GM23248 (cell line): ENCODE data around the gene SURF6. TPM values are rescaled to one million over a fixed set of nuclear protein-coding genes. Genes with fewer than 3 reads are reported as not detected.

ENCODE experiments used
- DNase-seq: peaks from one replicate; pipeline ENCODE4 v3.0.0-alpha.2; 2015
- H2AFZ ChIP-seq: fragments of 200-600 bp; sonication (generic); 2 replicates; pipeline ENCODE4 v1.6.1; 2016; ENCODE audit warnings: antibody characterized with exemption
- H3F3A ChIP-seq: fragments of 200-600 bp; sonication (generic); 2 replicates; pipeline ENCODE4 v1.6.1; 2016; ENCODE audit warnings: mild to moderate bottlenecking, antibody characterized with exemption, mixed run types; ENCODE audit not compliant: insufficient read depth
- H3K27ac ChIP-seq: fragments of 200-600 bp; sonication (generic); 2 replicates; pipeline ENCODE4 v1.5.1; 2016; ENCODE audit warnings: mild to moderate bottlenecking
- H3K27me3 ChIP-seq: fragments of 200-600 bp; sonication (generic); replicated peaks from 2 replicates; pipeline ENCODE4 v1.6.1; 2016; ENCODE audit warnings: mild to moderate bottlenecking; ENCODE audit not compliant: insufficient read depth
- H3K36me3 ChIP-seq: fragments of 200-600 bp; sonication (generic); 2 replicates; pipeline ENCODE4 v1.6.1; 2016; ENCODE audit warnings: low read depth, mild to moderate bottlenecking
- H3K4me1 ChIP-seq: fragments of 200-600 bp; sonication (generic); 2 replicates; pipeline ENCODE4 v1.6.1; 2016; ENCODE audit warnings: mild to moderate bottlenecking; ENCODE audit not compliant: insufficient read depth
- H3K4me2 ChIP-seq: fragments of 200-600 bp; sonication (generic); one replicate; pipeline ENCODE4 v1.6.1; 2016; ENCODE audit warnings: mild to moderate bottlenecking; ENCODE audit not compliant: unreplicated experiment
- H3K4me3 ChIP-seq: fragments of 200-600 bp; sonication (generic); 2 replicates; pipeline ENCODE4 v1.5.1; 2016; ENCODE audit warnings: mild to moderate bottlenecking
- H3K79me2 ChIP-seq: fragments of 200-600 bp; sonication (generic); 2 replicates; pipeline ENCODE4 v1.6.1; 2016; ENCODE audit warnings: mild to moderate bottlenecking; ENCODE audit not compliant: insufficient read depth
- H3K9ac ChIP-seq: fragments of 200-600 bp; sonication (generic); 2 replicates; pipeline ENCODE4 v1.6.1; 2016; ENCODE audit warnings: mild to moderate bottlenecking
- H3K9me2 ChIP-seq: fragments of 200-600 bp; sonication (generic); 2 replicates; pipeline ENCODE4 v1.6.1; 2016; ENCODE audit warnings: mixed run types, mild to moderate bottlenecking, moderate library complexity; ENCODE audit not compliant: insufficient read depth
- H3K9me3 ChIP-seq: fragments of 200-600 bp; sonication (generic); one replicate; pipeline ENCODE4 v1.6.1; 2017; ENCODE audit warnings: low read depth
- H4K20me1 ChIP-seq: fragments of 200-600 bp; sonication (generic); 2 replicates; pipeline ENCODE4 v1.6.0; 2016; ENCODE audit not compliant: insufficient read depth
- EZH2 ChIP-seq: fragments of 200-600 bp; sonication (generic); IDR thresholded peaks from 2 replicates; pipeline ENCODE4 v1.6.1; 2018; ENCODE audit warnings: antibody characterized with exemption, mild to moderate bottlenecking; ENCODE audit not compliant: insufficient read depth, poor library complexity, severe bottlenecking
- EZH2phosphoT487 ChIP-seq: fragments of 200-600 bp; sonication (generic); IDR thresholded peaks from 2 replicates; pipeline ENCODE4 v1.6.1; 2018; ENCODE audit warnings: antibody characterized with exemption, moderate library complexity, mild to moderate bottlenecking, low read depth; ENCODE audit not compliant: insufficient read depth
- WGBS, 2 experiments: methylation state at CpG; one replicate each; pipeline ENCODE4 v1.1.6; 2015 to 2017; ENCODE audit warnings: low lambda C conversion rate in 2 of 2, low coverage in 1 of 2; ENCODE audit errors: missing lambda C conversion rate in 2 of 2; 5-methylcytosine and 5-hydroxymethylcytosine counted together
- in situ Hi-C: fragments of 300-500 bp; cut with MboI; formaldehyde crosslinking; loops from 2 replicates; pipeline ENCODE4 v1.15.0; 2020
- polyA plus RNA-seq: library from polyadenylated mRNA; unstranded; fragments of >200 nt; fragmentation: Nextera tagmentation; extraction: Ambion mirVana; gene quantifications from 2 replicates; pipeline ENCODE4 v1.2.1, GENCODE V29; 2016
- total RNA-seq: library from RNA; depleted of rRNA; stranded (reverse); fragments of >200 nt; shearing (Covaris generic); gene quantifications from 2 replicates; pipeline ENCODE4 v1.2.3, GENCODE V29; 2014

Gene SURF6
- total and polyA plus RNA-seq, 2 experiments from 2014 or later: 10.8 to 13.4 TPM

- H3K36me3 ChIP-seq: peaks cover 11% of the 10 kb centered on the region; the same call in 1 of the 2 replicates
- 94% methylated on average over 9 of the region's 10 CpGs for WGBS, 2 experiments
- in situ Hi-C loops: no loop called here
Measured at GRCh38 chr9:133333566-133333965, 2.4 kb downstream of the SURF6 start.

GRCh38 chr9:133333011-133333410, 3.0 kb downstream of the SURF6 start:
- no peak overlapping the region for H3K4me2 ChIP-seq
- no peaks in the 10 kb centered on the region for H3K27me3 ChIP-seq
- H3K27ac ChIP-seq: no peak overlapping the region
- WGBS, 2 experiments: 93 to 95% methylated on average over 11 of the region's 11 CpGs
- DNase-seq: no peak
- no peak for TF ChIP-seq EZH2phosphoT487
- no peak for TF ChIP-seq EZH2
- no peaks in the 10 kb centered on the region for H3K9me2 ChIP-seq
- H3K9me3 ChIP-seq: no peaks in the 10 kb centered on the region
- no peak overlapping the region for H3K4me3 ChIP-seq
- H3K4me1 ChIP-seq: peaks cover 10% of the 10 kb centered on the region; the same call in 1 of the 2 replicates
- H3K79me2 ChIP-seq: peaks cover 35% of the 10 kb centered on the region
- in situ Hi-C loops: no loop called here
- H4K20me1 ChIP-seq: no peaks in the 10 kb centered on the region
- peaks cover 22% of the 10 kb centered on the region for H3F3A ChIP-seq
- H3K9ac ChIP-seq: no peak overlapping the region
- H2AFZ ChIP-seq: no peak overlapping the region
- H3K36me3 ChIP-seq: peaks cover 11% of the 10 kb centered on the region; the same call in 1 of the 2 replicates

More at GRCh38 chr9:133333566-133333965, 2.4 kb downstream of the SURF6 start:
- peaks cover 24% of the 10 kb centered on the region for H3F3A ChIP-seq
- H3K4me1 ChIP-seq: peaks cover 10% of the 10 kb centered on the region; the same call in 1 of the 2 replicates
- H2AFZ ChIP-seq: no peak overlapping the region
- H3K4me3 ChIP-seq: no peak overlapping the region
- H3K27me3 ChIP-seq: no peaks in the 10 kb centered on the region
- H3K9ac ChIP-seq: no peak overlapping the region
- H3K27ac ChIP-seq: no peak overlapping the region
- H3K4me2 ChIP-seq: no peak overlapping the region
- no peak for TF ChIP-seq EZH2
- no peak for TF ChIP-seq EZH2phosphoT487
- no peaks in the 10 kb centered on the region for H4K20me1 ChIP-seq
- DNase-seq: no peak
- H3K9me2 ChIP-seq: no peaks in the 10 kb centered on the region
- H3K79me2 ChIP-seq: peaks cover 35% of the 10 kb centered on the region
- H3K9me3 ChIP-seq: no peaks in the 10 kb centered on the region

- Histone ChIP-seq H3K27me3 (no peaks in the 10 kb centered on the region), H3K4me3 (no peak overlapping the region), H3K9me3 (no peaks in the 10 kb centered on the region), H3K79me2 (peaks cover 35% of the 10 kb centered on the region), H3K9me2 (no peaks in the 10 kb centered on the region), H4K20me1 (no peaks in the 10 kb centered on the region), H3K36me3 (peaks cover 11% of the 10 kb centered on the region; the same call in 1 of the 2 replicates), H3K4me2 (no peak overlapping the region), H3K4me1 (peaks cover 10% of the 10 kb centered on the region; the same call in 1 of the 2 replicates), H2AFZ (no peak overlapping the region), H3K9ac (no peak overlapping the region), H3F3A (peaks cover 15% of the 10 kb centered on the region), H3K27ac (no peak overlapping the region)
- 83 to 86% methylated on average over 14 to 20 of the region's 20 CpGs for WGBS, 2 experiments
- no peak for DNase-seq
- no peak for TF ChIP-seq EZH2
- no peak for TF ChIP-seq EZH2phosphoT487
- in situ Hi-C loops: no loop called here
Measured at GRCh38 chr9:133332381-133332730, 3.6 kb downstream of the SURF6 start.

- Histone ChIP-seq H3K27me3 (no peaks in the 10 kb centered on the region), H3K4me3 (no peak overlapping the region), H4K20me1 (no peaks in the 10 kb centered on the region), H2AFZ (no peak overlapping the region), H3K79me2 (peaks cover 35% of the 10 kb centered on the region), H3K36me3 (peaks cover 11% of the 10 kb centered on the region; the same call in 1 of the 2 replicates), H3K9me2 (no peaks in the 10 kb centered on the region), H3F3A (peaks cover 10% of the 10 kb centered on the region; the same call in 1 of the 2 replicates), H3K9me3 (no peaks in the 10 kb centered on the region), H3K4me2 (no peak overlapping the region), H3K27ac (no peak overlapping the region), H3K9ac (no peak overlapping the region), H3K4me1 (peaks cover 8% of the 10 kb centered on the region; the same call in 1 of the 2 replicates)
- TF ChIP-seq EZH2phosphoT487 (no peak), EZH2 (no peak)
- no peak for DNase-seq
- 97 to 98% methylated on average over 36 to 57 of the region's 57 CpGs for WGBS, 2 experiments
- in situ Hi-C loops: no loop called here
Measured at GRCh38 chr9:133331641-133332380, 4.2 kb downstream of the SURF6 start.
